ENCODE measurements around the gene ADISSP.
A peak's percentile ranks its signal among the peaks of the same experiment; 100 is the strongest.

Gene ADISSP

GRCh38 chr20:3778976-3779375, 11.4 kb upstream of the ADISSP start:
- Histone ChIP-seq H3K4me3 (ENCODE audit: low read depth, low read length, poor library complexity, severe bottlenecking) (no peak overlapping the region), H3K9ac (ENCODE audit: low read length) (no peak overlapping the region)
- no peak for TF ChIP-seq EZH2 (IDR thresholded peaks at IDR 0.05; ENCODE audit: borderline replicate concordance, low read length)
- no peak for TF ChIP-seq CTCF (IDR thresholded peaks at IDR 0.05; ENCODE audit: low read length)

GRCh38 chr20:3777716-3778629, 10.4 kb upstream of the ADISSP start:
- Histone ChIP-seq H3K4me3 (ENCODE audit: low read depth, low read length, poor library complexity, severe bottlenecking) (peak overlapping the region; percentile 57), H2AFZ (ENCODE audit: low read length) (no peak overlapping the region), H3K9me2 (ENCODE audit: low read depth, low read length) (no peaks in the 10 kb centered on the region), H3K27ac (ENCODE audit: low read depth, low read length, poor library complexity, severe bottlenecking) (no peak overlapping the region), H3K4me2 (ENCODE audit: low read length) (peak overlapping the region; percentile 96), H3K9me3 (ENCODE audit: low read length) (no peaks in the 10 kb centered on the region), H3K4me1 (ENCODE audit: insufficient read depth, low read length, severe bottlenecking) (peaks cover 28% of the 10 kb centered on the region), H3K27me3 (ENCODE audit: insufficient read depth, low read length) (peaks cover 7% of the 10 kb centered on the region), H3F3A (ENCODE audit: insufficient read depth, low read length) (no peaks in the 10 kb centered on the region), H4K20me1 (ENCODE audit: insufficient read depth, low read length) (no peaks in the 10 kb centered on the region), H3K9ac (ENCODE audit: low read length) (peak overlapping the region; percentile 46; the same call in 1 of the 2 replicates), H3K79me2 (ENCODE audit: insufficient read depth, low read length) (no peaks in the 10 kb centered on the region), H3K36me3 (ENCODE audit: insufficient read depth, low read length) (no peaks in the 10 kb centered on the region)
- TF ChIP-seq EZH2 (IDR thresholded peaks at IDR 0.05; ENCODE audit: borderline replicate concordance, low read length), result no peak
- TF ChIP-seq CTCF (IDR thresholded peaks at IDR 0.05; ENCODE audit: low read length), result no peak

More at GRCh38 chr20:3778976-3779375, 11.4 kb upstream of the ADISSP start:
- Histone ChIP-seq H3K79me2 (ENCODE audit: insufficient read depth, low read length) (no peaks in the 10 kb centered on the region), H3K36me3 (ENCODE audit: insufficient read depth, low read length) (no peaks in the 10 kb centered on the region), H3K9me3 (ENCODE audit: low read length) (no peaks in the 10 kb centered on the region), H3K27ac (ENCODE audit: low read depth, low read length, poor library complexity, severe bottlenecking) (no peak overlapping the region), H3K9me2 (ENCODE audit: low read depth, low read length) (no peaks in the 10 kb centered on the region), H3K4me2 (ENCODE audit: low read length) (no peak overlapping the region), H3F3A (ENCODE audit: insufficient read depth, low read length) (no peaks in the 10 kb centered on the region), H3K4me1 (ENCODE audit: insufficient read depth, low read length, severe bottlenecking) (peaks cover 34% of the 10 kb centered on the region), H2AFZ (ENCODE audit: low read length) (no peak overlapping the region), H4K20me1 (ENCODE audit: insufficient read depth, low read length) (no peaks in the 10 kb centered on the region), H3K27me3 (ENCODE audit: insufficient read depth, low read length) (peaks cover 7% of the 10 kb centered on the region)

- TF ChIP-seq CTCF (IDR thresholded peaks at IDR 0.05; ENCODE audit: low read length), result no peak
- no peak for TF ChIP-seq EZH2 (IDR thresholded peaks at IDR 0.05; ENCODE audit: borderline replicate concordance, low read length)
- no peaks in the 10 kb centered on the region for H3K9me2 ChIP-seq (ENCODE audit: low read depth, low read length)
- H4K20me1 ChIP-seq (ENCODE audit: insufficient read depth, low read length), result no peaks in the 10 kb centered on the region
- no peaks in the 10 kb centered on the region for H3K79me2 ChIP-seq (ENCODE audit: insufficient read depth, low read length)
- peak overlapping the region; percentile 57 for H3K4me3 ChIP-seq (ENCODE audit: low read depth, low read length, poor library complexity, severe bottlenecking)
- H3K36me3 ChIP-seq (ENCODE audit: insufficient read depth, low read length), result no peaks in the 10 kb centered on the region
- H3K9me3 ChIP-seq (ENCODE audit: low read length), result no peaks in the 10 kb centered on the region
- H3K4me1 ChIP-seq (ENCODE audit: insufficient read depth, low read length, severe bottlenecking), result peaks cover 28% of the 10 kb centered on the region
- no peaks in the 10 kb centered on the region for H3F3A ChIP-seq (ENCODE audit: insufficient read depth, low read length)
- H3K4me2 ChIP-seq (ENCODE audit: low read length), result peak overlapping the region; percentile 96
- H3K9ac ChIP-seq (ENCODE audit: low read length), result peak overlapping the region; percentile 46; the same call in 1 of the 2 replicates
- no peak overlapping the region for H3K27ac ChIP-seq (ENCODE audit: low read depth, low read length, poor library complexity, severe bottlenecking)
- no peak overlapping the region for H2AFZ ChIP-seq (ENCODE audit: low read length)
- H3K27me3 ChIP-seq (ENCODE audit: insufficient read depth, low read length), result peaks cover 7% of the 10 kb centered on the region
Observed at GRCh38 chr20:3777381-3777715, 9.8 kb upstream of the ADISSP start.

All from OCI-LY1 (cell line).